Epithelial cell of proximal tubule (primary cell): ENCODE measurements around the gene SUN2. TPM values are rescaled to one million over a fixed set of nuclear protein-coding genes. Genes with fewer than 3 reads are reported as not detected.
A peak's percentile ranks its signal among the peaks of the same experiment; 100 is the strongest.

Experiments used
- DNase-seq: peaks from one replicate; pipeline ENCODE4 v3.0.0-alpha.2; 2011; ENCODE audit warnings: low read depth
- H3K4me3 ChIP-seq: 2 replicates; pipeline ENCODE4 v1.5.1; 2011; ENCODE audit warnings: low read depth, mild to moderate bottlenecking, low read length
- CTCF ChIP-seq: conservative IDR thresholded peaks from 2 replicates; pipeline ENCODE4 v1.5.1; 2012; ENCODE audit warnings: low read depth, mild to moderate bottlenecking, low read length
- total RNA-seq: library from RNA; depleted of rRNA; stranded (reverse); fragments of >200 nt; gene quantifications from 2 replicates; pipeline ENCODE4 v1.2.3, GENCODE V29; 2015

SUN2 gene
- total RNA-seq, 1 donor from 2014 or later = 88.2 TPM

- no peak overlapping the region for H3K4me3 ChIP-seq
- no peak for TF ChIP-seq CTCF
- no peak for DNase-seq
These were observed 2.6 kb upstream of the SUN2 start for GRCh38 chr22:38758276-38758945.

- no peak overlapping the region for H3K4me3 ChIP-seq
- DNase-seq = no peak
- no peak for TF ChIP-seq CTCF
These were observed 1.6 kb upstream of the SUN2 start for GRCh38 chr22:38757464-38757757.

GRCh38 chr22:38756711-38757463 lies 1.1 kb upstream of the SUN2 start:
- no peak for DNase-seq
- TF ChIP-seq CTCF = no peak
- peak overlapping the region; percentile 69 for H3K4me3 ChIP-seq

- DNase-seq = no peak
- H3K4me3 ChIP-seq = peak overlapping the region; percentile 69
These were observed 465 bp downstream of the SUN2 start for GRCh38 chr22:38755155-38755910.

DNA sequence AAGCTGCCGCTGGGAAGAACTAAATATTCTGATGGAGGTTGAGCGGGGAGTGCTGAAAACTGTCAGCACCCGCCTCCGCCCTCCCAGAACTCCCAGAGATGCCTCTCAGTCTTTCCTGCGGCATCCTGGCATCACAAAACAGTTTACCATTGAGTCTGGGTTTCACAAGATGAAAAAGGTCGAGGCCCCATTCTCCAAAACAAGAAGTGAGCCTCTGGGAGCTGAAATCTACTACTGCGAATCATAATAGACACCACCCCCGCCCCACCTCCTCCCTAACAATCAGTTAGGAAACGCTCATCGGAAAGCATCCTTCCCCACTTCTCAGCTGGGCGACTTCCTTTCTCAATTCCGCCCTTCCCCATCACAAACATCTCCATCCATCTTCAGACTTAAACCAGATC lies 1.0 kb downstream of the SUN2 start:
- DNase-seq = no peak
- H3K4me3 ChIP-seq = peak overlapping the region; percentile 69
- no peak for TF ChIP-seq CTCF

More at GRCh38 chr22:38755155-38755910, 465 bp downstream of the SUN2 start:
- no peak for TF ChIP-seq CTCF

GRCh38 chr22:38753948-38754750 lies 1.6 kb downstream of the SUN2 start:
- no peak for DNase-seq
- TF ChIP-seq CTCF = no peak
- peak overlapping the region; percentile 69 for H3K4me3 ChIP-seq
